Hematopoietic multipotent progenitor cell treated with erythropoietin and hydrocortisone succinate and interleukin-3 and kit ligand, for 8 days (in vitro differentiated cells): ENCODE measurements around the gene RUFY3.
"Not testable (repeated sequence)": the region's sequence is repeated elsewhere in the genome, so short reads cannot be mapped to it uniquely, and the experiment has no call there.

Source experiments
- DNase-seq: peaks from one replicate; pipeline ENCODE4 v3.0.0-alpha.2; 2015

Gene RUFY3

DNA sequence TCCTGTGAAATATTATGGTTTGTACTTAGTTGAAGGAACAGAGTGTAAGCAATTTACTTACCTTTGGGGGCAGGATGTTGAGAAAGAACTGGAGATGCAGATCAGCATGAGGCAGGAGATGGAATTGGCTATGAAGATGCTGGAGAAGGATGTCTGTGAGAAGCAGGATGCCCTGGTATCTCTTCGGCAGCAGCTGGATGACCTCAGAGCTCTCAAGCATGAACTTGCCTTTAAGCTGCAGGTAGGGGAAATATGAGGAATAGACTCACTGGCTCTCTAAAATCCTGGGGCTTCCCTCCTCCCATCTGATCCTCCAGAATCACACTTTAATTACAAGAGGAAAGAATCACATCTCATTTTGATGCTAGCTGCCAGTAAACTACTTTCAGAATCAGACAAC lies 67.0 kb downstream of the RUFY3 start:
- DNase-seq, result no peak

DNA sequence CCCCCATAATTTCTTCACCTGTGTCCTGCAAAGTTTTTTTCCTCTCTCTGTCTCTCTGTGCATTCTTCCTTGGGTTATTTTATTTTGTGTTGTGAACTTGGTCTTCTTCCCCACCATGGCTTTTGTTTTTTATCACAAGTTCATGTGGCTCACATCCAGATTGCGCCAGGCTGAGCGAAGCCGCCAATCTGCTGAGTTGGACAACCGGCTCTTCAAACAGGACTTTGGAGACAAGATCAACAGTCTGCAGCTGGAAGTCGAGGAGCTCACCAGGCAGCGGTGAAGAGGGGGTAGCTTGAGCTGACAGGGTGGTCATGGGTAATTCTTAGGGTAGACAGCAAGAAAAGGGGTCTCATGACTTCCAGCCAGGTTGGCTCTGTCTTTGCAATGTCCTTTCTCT lies 71.9 kb downstream of the RUFY3 start:
- DNase-seq, result no peak

DNA sequence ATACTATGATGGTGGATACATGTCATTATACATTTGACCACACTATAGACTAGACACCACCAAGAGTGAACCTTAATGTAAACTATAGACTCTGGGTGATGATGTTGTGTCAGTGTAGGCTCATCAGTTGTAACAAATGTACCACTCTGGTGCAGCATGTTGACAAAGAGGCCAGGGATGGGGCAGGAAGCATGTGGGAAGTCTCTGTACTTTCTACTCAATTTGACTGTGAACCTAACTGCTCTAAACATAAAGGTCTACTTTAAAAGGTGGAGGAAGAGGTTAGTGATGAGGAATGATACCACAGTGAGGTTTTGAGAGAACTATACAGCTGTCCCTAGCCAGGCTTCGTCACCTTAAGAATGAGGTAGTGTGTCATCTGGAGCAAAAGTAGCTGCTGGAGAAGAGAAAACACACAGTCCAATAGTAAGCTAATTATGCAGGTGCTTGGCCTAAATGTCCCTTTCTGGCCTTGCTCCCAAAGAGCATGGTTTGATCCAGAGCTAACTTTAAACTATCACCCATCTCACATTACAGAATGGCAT lies 79.6 kb downstream of the RUFY3 start:
- no peak for DNase-seq

DNA sequence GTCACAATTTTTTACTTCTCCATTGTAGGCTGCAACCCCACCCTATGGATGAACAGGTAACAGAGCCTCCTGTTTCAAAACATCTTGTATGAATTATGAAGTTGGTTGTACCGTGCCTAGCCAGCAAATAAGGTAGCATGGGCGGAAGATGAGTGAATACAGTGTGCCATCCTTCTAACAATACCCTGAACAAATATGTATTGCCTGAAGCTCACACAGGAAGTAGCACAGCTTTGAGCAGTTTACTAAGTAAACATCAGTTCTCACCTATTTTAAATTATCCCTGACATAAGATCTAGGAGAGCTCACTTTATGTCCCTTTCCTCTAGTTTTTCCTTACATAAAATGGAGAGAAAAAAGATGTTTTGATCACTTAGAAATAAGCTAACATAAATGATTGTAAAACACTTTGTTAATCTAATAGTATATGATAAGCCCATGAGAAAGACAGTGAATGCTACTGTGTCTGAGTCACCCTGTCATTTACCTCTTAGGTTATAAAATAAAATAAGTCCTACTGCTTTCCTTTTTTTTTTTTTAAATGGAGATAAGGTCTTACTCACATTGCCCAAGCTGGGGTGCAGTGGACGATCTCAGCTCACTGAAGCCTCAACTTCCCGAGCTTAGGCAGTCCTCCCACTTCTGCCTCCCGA lies 81.3 kb downstream of the RUFY3 start:
- no peak for DNase-seq

DNA sequence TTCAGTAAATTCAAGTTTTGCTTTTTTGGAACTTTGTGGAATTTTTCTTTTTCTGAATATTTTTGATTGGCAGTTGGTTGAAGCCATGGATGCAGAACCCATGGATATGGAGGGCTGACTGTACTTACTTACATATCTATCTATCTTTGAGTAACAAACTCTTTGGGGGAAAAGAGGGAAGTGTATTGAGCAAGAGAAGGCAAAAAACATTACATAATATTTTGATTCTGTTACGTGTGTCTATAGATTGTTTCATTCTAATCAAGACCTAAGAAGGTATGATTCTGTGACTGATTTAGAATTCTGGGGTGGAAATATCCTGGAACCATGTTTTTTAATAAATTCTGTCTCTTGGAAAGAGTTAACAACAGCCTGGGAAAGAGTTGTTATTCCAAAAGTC lies 86.4 kb downstream of the RUFY3 start:
- no peak for DNase-seq

DNA sequence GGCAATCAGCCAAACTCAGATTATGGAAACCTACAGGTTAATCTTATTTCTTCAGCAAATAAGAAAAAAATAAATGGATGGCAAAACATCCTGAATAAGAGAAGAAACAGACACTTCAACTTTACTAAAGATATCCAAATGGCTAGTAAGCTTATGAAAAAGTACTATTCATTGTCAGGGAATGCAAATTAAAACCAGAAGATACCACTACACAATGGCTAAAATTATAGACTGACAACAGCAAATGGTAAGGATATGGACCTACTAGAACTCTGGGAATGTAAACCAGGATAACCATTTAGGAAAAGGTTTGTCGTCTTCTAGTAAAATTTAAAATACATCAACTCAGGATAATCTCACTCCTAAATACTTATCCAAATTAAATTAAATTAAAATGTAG lies 93.6 kb downstream of the RUFY3 start:
- DNase-seq, result no peak

DNA sequence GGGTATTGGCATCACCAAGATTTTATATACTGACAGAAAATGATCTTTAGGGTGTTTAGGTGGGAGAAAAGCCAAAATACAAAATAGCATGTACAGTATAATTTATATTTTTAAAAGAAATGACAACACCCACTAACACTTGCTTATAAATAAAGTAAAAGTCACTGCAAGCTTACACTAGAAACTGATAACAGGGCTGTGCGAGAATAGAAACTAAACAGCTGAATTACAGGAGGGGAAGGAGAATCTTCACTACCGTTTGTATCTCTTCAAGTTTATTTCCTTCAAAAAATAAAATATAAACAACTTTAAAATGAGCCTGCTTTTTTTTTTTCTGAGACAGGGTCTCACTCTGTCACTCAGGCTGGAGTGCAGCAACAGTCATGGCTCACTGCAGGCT lies 95.1 kb downstream of the RUFY3 start:
- DNase-seq, result no peak

DNA sequence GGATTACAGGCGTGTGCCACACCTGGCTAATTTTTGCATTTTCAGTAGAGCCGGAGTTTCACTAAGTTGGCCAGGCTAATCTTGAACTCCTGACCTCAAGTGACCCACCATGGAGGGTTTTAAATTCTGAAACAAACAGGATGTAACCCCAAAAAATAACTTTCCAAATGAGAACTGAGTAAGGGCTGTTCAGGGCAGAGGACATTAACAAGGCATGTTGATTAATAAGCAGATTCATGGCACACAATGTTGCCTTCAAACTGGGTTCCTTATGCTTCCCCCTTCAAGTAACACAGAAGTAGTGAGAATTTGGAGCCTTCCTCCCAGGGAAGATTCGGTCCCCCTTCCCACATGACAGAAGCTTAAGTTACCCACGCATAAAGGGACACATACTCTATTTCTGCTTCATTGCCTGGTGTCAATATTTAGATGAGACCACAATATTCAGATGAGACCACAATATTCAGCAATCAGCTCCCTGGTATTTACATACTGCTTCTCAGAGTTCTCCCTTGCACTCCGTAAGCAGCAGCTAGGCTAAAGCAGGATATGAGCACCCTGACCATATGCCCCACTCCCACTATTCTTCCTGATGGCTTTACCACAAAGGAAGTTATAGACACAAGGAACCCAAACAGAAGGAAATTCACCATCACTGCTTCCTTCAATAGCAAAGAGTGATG lies 96.5 kb downstream of the RUFY3 start:
- no peak for DNase-seq

DNA sequence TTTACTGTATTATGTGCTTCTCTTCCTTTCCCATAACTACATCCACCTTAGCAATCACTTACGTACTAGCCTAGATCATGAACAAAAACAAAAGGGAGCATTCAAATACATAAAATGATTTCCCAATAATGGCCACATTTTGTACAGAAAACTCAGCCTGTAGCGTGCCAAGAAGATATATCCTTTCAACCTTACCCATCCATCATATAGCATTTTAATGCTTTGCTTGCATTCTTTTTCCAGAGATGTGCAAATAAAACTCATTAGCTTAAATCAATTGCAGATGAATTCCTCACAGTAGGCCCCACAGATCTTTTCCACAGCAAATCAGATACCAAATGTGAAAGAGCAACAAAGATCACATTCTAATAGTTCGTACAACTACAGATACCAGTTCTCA lies 97.2 kb downstream of the RUFY3 start:
- DNase-seq, result no peak

DNA sequence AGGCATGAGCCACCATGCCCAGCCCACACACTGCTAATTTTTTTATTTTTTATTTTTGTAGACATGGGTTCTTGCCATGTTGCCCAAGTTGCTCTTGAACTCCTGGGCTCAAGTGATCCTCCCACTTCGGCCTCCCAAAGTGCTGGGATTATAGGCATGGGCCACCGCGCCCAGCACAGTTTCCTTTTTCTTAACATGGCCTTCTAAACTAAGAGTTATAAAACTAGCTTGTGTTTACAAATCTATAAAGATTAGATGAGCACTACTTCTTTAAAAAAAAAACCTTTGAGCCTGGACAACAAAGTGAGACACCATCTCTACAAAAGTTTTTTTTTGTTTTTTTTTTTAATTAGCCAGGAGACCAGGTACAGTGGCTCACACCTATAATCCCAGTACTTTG lies 107.3 kb downstream of the RUFY3 start:
- no peak for DNase-seq

DNA sequence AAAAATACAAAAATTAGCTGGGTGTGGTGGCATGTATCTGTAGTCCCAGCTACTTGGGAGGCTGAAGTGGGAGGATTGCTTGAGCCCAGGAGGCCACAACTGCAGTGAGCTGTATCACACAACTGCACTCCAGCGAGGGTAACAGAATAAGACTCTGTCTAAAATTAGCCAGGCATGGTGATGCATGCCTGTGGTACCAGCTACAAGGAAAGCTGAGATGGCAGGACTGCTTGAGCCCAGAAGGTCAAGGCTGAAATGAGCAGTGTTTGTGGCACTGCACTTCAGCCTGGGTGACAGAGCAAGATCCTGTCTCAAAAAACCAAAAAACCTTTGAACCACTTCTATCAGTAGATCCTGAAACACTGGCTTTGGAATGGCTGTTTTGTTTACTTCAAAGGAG lies 107.7 kb downstream of the RUFY3 start:
- no peak for DNase-seq

DNA sequence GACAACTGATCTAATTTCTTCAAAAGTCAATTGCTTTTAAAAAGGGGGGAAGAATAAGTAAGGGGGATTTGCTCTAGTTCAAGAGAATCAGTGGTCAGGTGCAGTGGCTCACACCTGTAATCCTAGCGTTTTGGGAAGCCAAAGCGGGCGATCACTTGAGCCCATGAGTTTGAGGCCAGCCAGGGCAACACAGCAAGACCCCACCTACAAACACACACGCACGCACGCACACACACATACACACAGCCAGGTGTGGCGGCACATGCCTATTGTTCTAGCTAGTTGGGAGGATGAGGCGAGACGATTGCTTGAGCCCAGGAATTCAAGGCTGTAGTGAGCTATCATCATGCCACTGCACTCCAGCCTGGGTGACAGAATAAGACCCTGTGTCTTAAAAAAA lies 108.3 kb downstream of the RUFY3 start:
- no peak for DNase-seq

DNA sequence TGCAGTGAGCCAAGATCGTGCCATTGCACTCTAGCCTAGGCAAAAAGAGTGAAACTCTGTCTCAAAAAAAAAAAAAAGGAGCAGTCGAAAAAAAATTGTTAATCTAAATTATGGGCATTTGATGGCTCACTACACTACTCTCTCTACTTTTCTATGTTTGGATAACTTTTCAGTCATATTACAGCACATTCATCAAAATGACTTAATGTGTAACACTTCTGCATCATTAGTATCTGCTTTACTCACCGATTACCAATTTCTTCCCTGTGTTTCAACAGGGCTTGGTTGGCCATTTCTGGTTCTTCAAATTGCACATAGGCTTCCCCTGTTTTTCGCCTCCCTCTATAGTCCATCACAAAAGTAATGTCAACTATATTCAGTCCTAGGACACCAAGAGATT lies 109.5 kb downstream of the RUFY3 start:
- no peak for DNase-seq

DNA sequence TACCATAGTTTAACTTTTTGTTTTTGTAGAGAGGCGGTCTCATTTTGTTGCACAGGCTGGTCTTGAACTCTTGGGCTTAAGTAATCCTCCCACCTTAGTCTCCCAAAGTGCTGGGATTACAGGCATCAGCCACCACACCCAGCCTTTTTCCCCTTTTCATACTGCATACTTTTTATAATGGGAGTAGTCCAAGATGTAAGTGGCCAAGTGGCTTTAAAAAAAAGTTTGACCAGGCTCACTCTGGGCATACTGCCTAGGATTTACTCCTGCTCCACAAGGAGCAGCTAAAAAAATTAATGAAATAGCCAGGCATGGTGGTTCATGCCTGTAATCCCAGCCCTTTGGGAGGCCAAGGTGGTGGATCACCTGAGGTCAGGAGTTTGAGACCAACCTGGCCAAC lies 111.9 kb downstream of the RUFY3 start:
- no peak for DNase-seq

DNA sequence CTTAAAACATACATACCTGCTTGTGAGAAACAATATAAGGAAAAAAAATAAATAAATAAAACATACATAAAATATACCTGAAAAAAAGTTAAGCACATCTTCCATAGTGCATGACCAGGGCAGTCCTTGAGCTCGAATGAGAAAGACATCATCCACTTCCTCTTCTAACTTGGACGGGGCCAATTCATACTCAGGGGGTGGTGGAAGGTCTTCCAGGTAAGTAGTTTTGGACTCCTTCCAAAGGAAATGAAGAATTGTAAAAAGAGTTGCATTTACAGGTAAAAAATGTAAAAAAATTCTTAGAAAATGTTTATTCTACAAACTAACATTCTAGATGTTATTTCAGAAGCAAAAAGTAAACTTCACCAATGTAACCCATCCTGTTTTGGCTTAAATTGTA lies 114.3 kb downstream of the RUFY3 start:
- no peak for DNase-seq

DNA sequence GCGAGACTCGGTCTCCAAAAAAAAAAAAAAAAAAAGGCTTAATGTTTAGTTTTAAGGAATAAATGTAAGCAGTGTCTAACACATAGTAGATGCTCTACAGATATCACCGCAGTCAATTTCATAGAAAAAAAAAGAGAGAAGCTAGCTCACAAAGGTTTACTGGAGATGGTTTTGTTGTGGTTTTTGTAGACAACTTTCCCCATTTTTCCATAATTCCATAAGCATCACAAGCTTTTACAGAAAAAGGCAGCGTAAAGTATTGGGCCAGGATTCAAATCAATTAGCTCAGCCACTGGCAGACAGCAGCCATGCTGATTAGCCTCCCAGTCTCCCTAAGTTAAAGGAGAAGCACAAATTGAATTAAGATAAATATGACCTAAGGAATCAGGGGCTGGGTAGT lies 116.4 kb downstream of the RUFY3 start:
- peak; percentile 30 for DNase-seq

DNA sequence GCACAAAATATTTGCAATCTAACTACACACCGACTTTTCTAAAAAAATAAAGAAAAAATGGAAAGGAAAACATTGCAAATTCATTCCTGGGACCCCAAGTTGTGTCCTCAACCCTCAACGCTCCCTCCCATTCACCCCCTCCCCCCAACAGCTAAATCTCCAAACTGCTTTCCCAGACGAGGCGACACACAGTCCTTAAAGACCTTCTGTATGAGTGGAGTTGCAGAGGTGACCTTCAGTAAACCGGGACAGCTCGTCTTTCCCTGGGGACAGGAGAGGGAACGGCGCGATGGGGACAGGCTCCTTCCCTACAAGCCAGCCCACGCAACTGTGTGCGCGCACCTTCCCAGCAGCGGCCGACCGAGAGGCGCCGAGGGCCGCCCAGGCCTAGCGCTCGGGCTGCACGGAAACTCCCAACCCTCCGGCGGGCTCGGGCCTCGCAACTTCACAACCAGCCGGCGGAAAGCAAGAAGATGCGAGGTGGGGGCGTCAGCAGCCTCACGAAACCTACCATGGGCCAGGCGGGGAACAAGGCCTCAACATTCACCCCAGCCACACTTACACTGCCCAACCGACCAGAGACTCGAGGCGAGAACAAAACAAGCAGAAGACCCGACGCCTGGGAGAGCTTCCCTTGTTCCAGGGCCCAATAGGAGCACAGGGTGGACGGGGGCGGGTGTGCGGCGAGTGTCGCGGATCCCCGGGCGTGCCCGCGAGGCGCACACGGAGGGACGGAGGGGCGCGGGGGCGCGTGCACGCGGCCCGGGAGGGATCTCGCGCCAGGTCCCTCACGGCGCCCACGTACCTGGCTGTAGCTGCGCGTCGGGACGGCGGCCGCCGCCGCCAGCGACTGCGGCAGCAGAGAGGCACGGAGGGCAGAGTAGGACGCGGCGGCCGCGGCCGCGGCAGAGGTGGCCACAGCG lies 117.2 kb downstream of the RUFY3 start:
- peak; percentile 72 for DNase-seq

DNA sequence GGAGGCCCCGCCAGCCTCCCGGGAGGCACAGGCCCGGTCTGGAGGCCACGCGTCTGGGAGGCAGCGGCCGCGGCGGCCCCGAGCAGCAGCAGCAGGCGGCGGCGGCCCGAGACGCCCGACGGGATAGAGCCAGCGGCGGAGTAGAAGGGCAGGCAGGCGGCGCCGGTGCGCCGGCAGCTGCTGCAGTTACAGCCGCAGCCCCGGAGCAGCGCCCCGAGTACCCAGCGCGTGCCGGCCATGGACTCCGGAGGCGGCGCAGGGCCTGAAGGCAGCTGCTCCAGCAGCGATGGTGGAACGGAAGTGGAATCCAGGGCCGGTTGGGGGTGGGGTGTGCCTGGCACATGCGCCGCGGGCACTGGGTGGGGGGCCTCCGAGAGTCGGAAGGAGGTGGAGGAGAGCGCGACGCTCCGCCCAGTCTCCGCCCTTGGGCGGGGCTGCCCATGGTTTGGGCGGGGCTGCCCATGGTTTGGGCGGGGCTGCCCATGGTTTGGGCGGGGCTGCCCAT lies 117.9 kb downstream of the RUFY3 start, which contains the start of gene GRSF1:
Gene GRSF1 (minus strand): TSS at position 302 of the 505 bp plus-strand sequence. CDS start 63 bp downstream, at position 239.
- peak; percentile 85 for DNase-seq

DNA sequence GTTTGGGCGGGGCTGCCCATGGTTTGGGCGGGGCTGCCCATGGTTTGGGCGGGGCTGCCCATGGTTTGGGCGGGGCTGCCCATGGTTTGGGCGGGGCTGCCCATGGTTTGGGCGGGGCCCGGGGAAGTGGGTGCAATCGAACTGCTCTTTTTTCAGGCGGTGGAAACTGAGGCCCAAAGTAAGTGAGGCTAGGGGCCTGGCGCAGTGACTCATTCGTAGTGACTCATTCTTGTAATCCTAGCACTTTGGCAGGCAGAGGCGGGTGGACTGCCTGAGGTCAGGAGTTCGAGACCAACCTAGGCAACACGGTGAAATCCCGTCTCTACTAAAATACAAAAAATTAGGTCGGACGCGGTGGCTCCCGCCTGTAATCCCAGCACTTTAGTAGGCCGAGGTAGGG lies 118.4 kb downstream of the RUFY3 start:
- peak; percentile 35 for DNase-seq

DNA sequence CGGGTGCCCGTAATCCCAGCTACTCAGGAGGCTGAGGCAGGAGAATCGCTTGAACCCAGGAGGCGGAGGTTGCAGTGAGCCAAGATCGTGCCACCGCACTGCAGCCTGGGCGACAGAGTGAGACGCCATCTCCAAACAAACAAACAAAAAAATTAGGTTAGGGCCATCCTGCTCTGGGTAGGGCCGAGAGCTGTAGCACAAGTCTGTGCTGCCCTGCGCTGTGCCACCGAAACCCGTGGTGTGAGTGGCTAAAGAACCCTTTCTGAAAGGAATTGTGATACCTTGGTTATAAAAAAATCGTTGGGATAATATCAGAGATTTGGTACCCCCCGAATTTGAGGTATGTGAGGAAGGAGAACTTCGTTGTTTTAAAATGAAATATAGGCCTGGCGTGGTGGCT lies 118.9 kb downstream of the RUFY3 start:
- DNase-seq, result not testable (repeated sequence)

DNA sequence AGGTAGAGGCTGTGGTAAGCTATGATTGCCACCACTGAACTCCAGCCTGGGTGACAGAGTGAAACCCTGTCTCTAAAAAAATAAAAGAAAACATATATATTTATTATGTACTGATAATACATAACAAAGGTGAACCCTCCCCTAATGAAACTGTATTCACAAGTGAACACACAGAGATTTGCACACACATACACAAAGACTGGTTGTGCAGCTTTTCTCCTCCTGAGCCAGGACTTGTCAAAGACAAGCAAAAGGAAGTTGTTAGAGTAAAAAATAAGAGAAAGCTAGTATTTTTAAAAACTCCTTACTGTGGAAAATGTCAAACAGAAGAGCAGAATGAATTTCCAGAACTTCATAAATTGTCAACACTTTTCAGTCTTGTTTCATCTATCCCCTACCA lies 119.4 kb downstream of the RUFY3 start:
- no peak for DNase-seq

DNA sequence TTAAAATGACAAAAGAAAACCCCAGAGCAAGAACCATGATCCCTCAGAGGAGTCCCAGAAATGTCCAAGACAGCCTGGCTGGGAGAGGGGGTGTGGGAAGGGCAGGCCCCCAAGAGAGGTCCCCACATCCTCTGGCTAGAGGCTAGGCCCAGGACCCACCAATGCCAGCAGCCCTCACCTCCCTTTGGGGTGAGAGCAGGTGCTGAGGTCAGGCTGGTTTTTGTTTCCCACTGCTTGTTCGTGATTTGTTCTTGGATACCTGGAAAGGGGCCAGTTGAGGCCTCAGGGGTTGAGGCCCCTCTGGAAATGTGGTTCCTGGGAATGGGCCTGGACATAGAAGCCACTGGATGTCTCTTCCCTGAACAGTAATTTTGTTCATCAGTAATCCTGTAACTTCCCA lies 120.2 kb downstream of the RUFY3 start:
- no peak for DNase-seq

DNA sequence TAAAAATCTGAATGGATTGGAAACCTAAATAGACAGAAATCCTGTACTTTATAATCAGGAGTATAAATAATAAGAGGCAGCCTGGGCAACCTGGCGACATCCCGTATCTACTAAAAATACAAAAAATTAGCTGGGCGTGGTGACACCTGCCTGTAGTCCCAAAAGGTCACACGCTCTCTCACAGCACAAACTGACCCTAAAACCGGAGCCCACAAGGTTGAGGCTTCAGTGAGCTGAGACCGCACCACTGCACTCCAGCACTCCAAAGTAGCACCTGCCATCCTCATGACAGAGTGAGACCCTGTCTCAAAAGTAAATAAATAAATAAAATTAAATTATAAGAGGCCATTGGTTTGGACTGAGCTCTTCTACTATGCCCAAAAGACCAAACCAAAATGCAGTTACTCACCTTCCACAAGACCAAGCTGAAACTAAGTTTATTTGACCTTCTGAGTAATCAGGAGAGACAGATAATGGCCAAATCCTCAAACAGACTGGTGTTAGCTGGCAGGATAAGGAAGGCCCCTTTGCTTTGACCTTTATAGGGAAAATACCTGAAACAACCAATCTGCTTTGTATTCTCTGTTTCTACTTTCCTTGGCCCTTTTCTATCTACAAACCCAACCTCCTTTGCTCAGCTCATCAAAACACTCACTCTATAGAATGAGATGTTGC lies 121.1 kb downstream of the RUFY3 start:
- DNase-seq, result no peak
